RWPE1 (cell line): ENCODE data around the gene CTNNA1.
"Not testable (repeated sequence)": the region's sequence is repeated elsewhere in the genome, so short reads cannot be mapped to it uniquely, and the experiment has no call there.

Experiments
- CTCF ChIA-PET: fragments of 350-600 bp; sonication (Branson Sonifier 250); formaldehyde crosslinking; extraction: SDS; loops from one replicate; lab custom pipeline; 2021; lab: Yijun Ruan, JAX
- POLR2A ChIA-PET: fragments of 400-600 bp; formaldehyde crosslinking; extraction: SDS; loops from one replicate; lab custom pipeline; 2020; ENCODE audit warnings: antibody characterized with exemption; ENCODE audit not compliant: low non-redundant PET; lab: Yijun Ruan, JAX
- DNase-seq: peaks from one replicate; pipeline ENCODE4 v3.0.0; 2012; ENCODE audit warnings: low spot score
- H3K27ac ChIP-seq: fragments of 450-650 bp; 2 replicates; pipeline ENCODE4 v1.5.1; 2017
- TF ChIP-seq, protein P1 (sequence below): fragments of 450-650 bp; conservative IDR thresholded peaks from 2 replicates; pipeline ENCODE4 v1.5.1; 2017; ENCODE audit warnings: low read depth, mild to moderate bottlenecking

The CTNNA1 gene

DNA sequence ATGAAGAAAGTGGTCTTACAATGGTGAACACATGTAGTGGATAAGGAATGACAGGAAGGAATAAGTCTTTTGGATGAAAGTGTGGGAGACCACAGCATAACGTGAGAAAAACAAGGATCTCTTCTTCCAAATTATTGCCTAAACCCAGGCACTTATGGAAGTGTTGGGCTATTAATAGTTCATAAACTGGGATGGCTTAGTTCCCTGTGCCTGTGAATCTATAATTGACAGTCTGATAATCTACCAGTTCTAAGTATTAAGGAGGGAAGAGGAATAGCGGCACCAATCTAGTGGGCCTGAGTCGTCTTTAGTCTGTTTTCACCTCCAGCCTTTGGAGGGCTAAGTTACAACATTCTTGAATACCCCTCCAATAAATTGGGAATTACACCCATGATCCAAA, 161.1 kb downstream of the CTNNA1 start:
- H3K27ac ChIP-seq, result no peak overlapping the region
- TF ChIP-seq, protein P1, sequence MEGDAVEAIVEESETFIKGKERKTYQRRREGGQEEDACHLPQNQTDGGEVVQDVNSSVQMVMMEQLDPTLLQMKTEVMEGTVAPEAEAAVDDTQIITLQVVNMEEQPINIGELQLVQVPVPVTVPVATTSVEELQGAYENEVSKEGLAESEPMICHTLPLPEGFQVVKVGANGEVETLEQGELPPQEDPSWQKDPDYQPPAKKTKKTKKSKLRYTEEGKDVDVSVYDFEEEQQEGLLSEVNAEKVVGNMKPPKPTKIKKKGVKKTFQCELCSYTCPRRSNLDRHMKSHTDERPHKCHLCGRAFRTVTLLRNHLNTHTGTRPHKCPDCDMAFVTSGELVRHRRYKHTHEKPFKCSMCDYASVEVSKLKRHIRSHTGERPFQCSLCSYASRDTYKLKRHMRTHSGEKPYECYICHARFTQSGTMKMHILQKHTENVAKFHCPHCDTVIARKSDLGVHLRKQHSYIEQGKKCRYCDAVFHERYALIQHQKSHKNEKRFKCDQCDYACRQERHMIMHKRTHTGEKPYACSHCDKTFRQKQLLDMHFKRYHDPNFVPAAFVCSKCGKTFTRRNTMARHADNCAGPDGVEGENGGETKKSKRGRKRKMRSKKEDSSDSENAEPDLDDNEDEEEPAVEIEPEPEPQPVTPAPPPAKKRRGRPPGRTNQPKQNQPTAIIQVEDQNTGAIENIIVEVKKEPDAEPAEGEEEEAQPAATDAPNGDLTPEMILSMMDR, result no peak
- ChIA-PET CTCF (no interaction called here), POLR2A (no interaction called here)
- DNase-seq, result no peak

DNA sequence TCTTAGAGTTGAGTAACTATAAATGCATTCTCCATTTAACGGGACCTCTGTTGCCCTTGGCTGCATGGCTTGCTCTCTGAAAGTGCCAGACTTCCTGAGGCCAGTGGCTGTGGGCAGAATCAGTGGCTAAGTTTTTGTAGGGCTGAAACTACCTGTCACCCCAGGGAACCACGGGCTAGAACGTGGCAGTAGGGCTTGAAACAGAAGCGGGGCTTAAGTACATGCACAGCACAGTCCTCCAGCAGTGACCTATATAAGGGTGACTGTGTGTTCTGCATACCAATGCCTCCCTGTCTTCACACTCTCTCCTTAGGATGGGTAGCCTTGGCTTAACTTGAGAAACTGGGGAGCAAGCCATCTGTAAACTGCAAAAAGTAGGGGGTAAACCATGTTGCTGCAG, 165.5 kb downstream of the CTNNA1 start:
- ChIA-PET POLR2A (no interaction called here), CTCF (no interaction called here)
- no peak overlapping the region for H3K27ac ChIP-seq
- DNase-seq, result no peak
- TF ChIP-seq, protein P1, result no peak

GRCh38 chr5:138920181-138920580, 167.0 kb downstream of the CTNNA1 start:
- CTCF ChIA-PET, result interaction anchor here (0.6 to 0.7 kb wide), 3 partner anchors 13 to 333 kb away, joined by 3 to 5 read pairs (median 5); no protein-coding TSS in a partner anchor
- H3K27ac ChIP-seq, result 0 out of 2 replicates have a peak overlapping the region, but pooled peaks have one; percentile 14
- DNase-seq, result no peak
- POLR2A ChIA-PET, result no interaction called here
- TF ChIP-seq, protein P1, result no peak

DNA sequence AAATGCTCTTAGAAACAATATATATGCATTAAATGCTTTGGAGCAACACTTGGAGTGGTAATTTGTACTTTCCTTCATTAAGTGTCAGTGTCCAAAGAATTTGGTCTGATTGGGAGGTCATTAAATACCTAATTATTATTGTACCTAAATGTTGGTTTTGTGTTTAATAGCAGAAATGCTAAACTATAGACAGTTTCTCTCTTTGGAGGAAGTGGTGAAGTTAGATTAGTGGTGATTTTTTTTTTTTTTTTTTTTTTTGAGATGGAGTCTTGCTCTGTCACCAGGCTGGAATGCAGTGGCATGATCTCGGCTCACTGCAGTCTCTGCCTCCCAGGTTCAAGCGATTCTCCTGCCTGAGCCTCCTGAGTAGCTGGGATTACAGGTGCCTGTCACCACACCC, 168.1 kb downstream of the CTNNA1 start:
- DNase-seq, H3K27ac ChIP-seq, POLR2A ChIA-PET: not testable (repeated sequence)
- CTCF ChIA-PET, result interaction anchor here (0.7 kb wide), 1 partner anchor 233 kb away, joined by 5 read pairs; no protein-coding TSS in a partner anchor

- DNase-seq, result no peak
- POLR2A ChIA-PET, result no interaction called here
- no peak overlapping the region for H3K27ac ChIP-seq
- CTCF ChIA-PET, result interaction anchor here (0.6 kb wide), 1 partner anchor 660 kb away, joined by 3 read pairs; no protein-coding TSS in a partner anchor
- TF ChIP-seq, protein P1, result no peak
Observed at GRCh38 chr5:138922494-138922893, 169.3 kb downstream of the CTNNA1 start.

- no peak overlapping the region for H3K27ac ChIP-seq
- DNase-seq, result no peak
- ChIA-PET POLR2A (no interaction called here), CTCF (interaction anchor here (0.9 kb wide), 1 partner anchor 330 kb away, joined by 4 read pairs; no protein-coding TSS in a partner anchor)
- TF ChIP-seq, protein P1, result no peak
Observed at GRCh38 chr5:138925090-138925635, 171.9 kb downstream of the CTNNA1 start.

DNA sequence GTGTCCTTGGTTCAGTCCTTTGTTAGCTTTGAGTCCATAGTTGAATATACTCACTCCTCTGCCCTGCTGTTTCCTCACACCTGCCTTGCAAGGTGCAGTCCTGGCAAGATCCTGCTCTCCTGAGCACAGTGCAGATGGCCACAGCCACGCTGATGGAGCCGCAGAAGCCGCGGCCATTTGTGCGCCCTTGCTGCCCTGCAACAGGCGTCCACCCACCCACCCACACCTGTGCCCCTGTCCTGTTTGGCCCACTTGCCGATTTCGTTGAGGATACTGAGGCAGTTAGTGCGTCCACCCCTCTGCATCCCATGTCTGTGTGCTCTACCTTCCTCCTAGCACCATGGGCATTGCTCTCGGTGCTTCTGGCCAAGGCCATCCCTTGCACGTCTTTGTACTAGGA, 173.0 kb downstream of the CTNNA1 start:
- H3K27ac ChIP-seq, result no peak overlapping the region
- CTCF ChIA-PET, result no interaction called here
- DNase-seq, result no peak
- TF ChIP-seq, protein P1, result no peak
- POLR2A ChIA-PET, result no interaction called here
